HCT116 (cell line): ENCODE measurements around the gene G3BP2. TPM values are rescaled to one million over a fixed set of nuclear protein-coding genes. Genes with fewer than 3 reads are reported as not detected.

Experiments
- ATAC-seq: fragments of 200-7000 bp; cut with Tn5 transposase; 2 replicates; pipeline ENCODE4 v1.9.1; 2020; ENCODE audit warnings: mild to moderate bottlenecking, moderate library complexity
- Bru-seq: library from RNA; stranded (reverse); fragments of 400-500 nt; gene quantifications from one replicate; lab custom pipeline; 2021; lab: Mats Ljungman, UMichigan
- BruChase-seq, 2 experiments: library from RNA; stranded (reverse); fragments of 400-500 nt; gene quantifications; one replicate each; lab custom pipeline; 2021; lab: Mats Ljungman, UMichigan
- BruUV-seq: library from RNA; stranded (reverse); fragments of 400-500 nt; replicated peaks from 2 replicates; lab custom pipeline; 2021; lab: Mats Ljungman, UMichigan
- CTCF ChIA-PET: fragments of 300-600 bp; sonication (Branson Sonifier 250); formaldehyde crosslinking; loops from one replicate; lab custom pipeline; 2021; ENCODE audit warnings: antibody characterized with exemption; lab: Charles Lee
- POLR2A ChIA-PET: fragments of 300-600, 350-600 bp; sonication (Branson Sonifier 250); formaldehyde crosslinking; loops from one replicate; lab custom pipeline; 2021; ENCODE audit warnings: antibody characterized with exemption; lab: Charles Lee
- RAD21 ChIA-PET, 2 experiments: fragments of 300-600 bp; sonication (Branson Sonifier 250); formaldehyde crosslinking; loops; one replicate each; lab custom pipeline; 2023; ENCODE audit warnings: low total read pairs in 2 of 2; ENCODE audit not compliant: uncharacterized antibody in 2 of 2, unreplicated experiment in 2 of 2, low non-redundant PET in 1 of 2; lab: Charles Lee
- DNase-seq: peaks from one replicate; pipeline ENCODE4 v3.0.0-alpha.2; 2010; ENCODE audit warnings: low read depth, low spot score
- H2AFZ ChIP-seq: fragments of 200-600 bp; shearing (Covaris generic), sonication (generic); 2 replicates; pipeline ENCODE4 v1.6.1; 2017; ENCODE audit warnings: low read depth, mixed run types, mixed read lengths, antibody characterized with exemption, low read length; ENCODE audit not compliant: poor library complexity, severe bottlenecking
- H3K27ac ChIP-seq: 2 replicates; pipeline ENCODE4 v1.5.1; 2012; ENCODE audit warnings: low read depth, low read length
- H3K27me3 ChIP-seq: fragments of 200-600 bp; sonication (generic); 2 replicates; pipeline ENCODE4 v1.6.1; 2016; ENCODE audit warnings: mixed run types, low read length, mixed read lengths; ENCODE audit not compliant: insufficient read depth
- H3K36me3 ChIP-seq, 2 experiments: fragments of 200-500 bp in 1 of 2; fragments of 200-600 bp in 1 of 2; sonication (Bioruptor generic) in 1 of 2; sonication (generic) in 1 of 2; 2 replicates each; pipeline versions ENCODE4 v1.5.1 to v1.6.1; 2014 to 2016; ENCODE audit warnings: low read length in 2 of 2, inconsistent platforms in 1 of 2, mixed read lengths in 1 of 2, mixed run types in 1 of 2; ENCODE audit not compliant: insufficient read depth in 2 of 2, control insufficient read depth in 1 of 2
- H3K4me1 ChIP-seq, 2 experiments: fragments of 200-600 bp in 1 of 2; sonication (generic) in 1 of 2; 2 replicates each; pipeline versions ENCODE4 v1.5.1 to v1.6.1; 2012 to 2017; ENCODE audit warnings: low read length in 2 of 2, inconsistent platforms in 1 of 2, mild to moderate bottlenecking in 1 of 2, mixed read lengths in 1 of 2, mixed run types in 1 of 2, moderate library complexity in 1 of 2; ENCODE audit not compliant: insufficient read depth in 2 of 2, control insufficient read depth in 1 of 2
- H3K4me2 ChIP-seq: fragments of 200-600 bp; sonication (generic); 2 replicates; pipeline ENCODE4 v1.6.1; 2017; ENCODE audit warnings: mixed run types, low read length, mixed read lengths
- H3K4me3 ChIP-seq, 2 experiments: fragments of 200-600 bp in 1 of 2; sonication (generic) in 1 of 2; replicated peaks in 1 of 2; 2 replicates each; pipeline ENCODE4 v1.5.1; 2011 to 2016; ENCODE audit warnings: low read length in 2 of 2, control low read depth in 1 of 2, low read depth in 1 of 2, mild to moderate bottlenecking in 1 of 2, mixed read lengths in 1 of 2, mixed run types in 1 of 2
- H3K79me2 ChIP-seq: fragments of 200-600 bp; sonication (generic); 2 replicates; pipeline ENCODE4 v1.6.1; 2017; ENCODE audit warnings: mild to moderate bottlenecking, mixed run types, low read length, moderate library complexity, mixed read lengths; ENCODE audit not compliant: insufficient read depth
- H3K9ac ChIP-seq: fragments of 200-600 bp; sonication (generic); 2 replicates; pipeline ENCODE4 v1.6.1; 2016; ENCODE audit warnings: low read length, mixed read lengths
- H3K9me2 ChIP-seq: fragments of 200-600 bp; sonication (generic), shearing (Covaris generic); 2 replicates; pipeline ENCODE4 v1.6.1; 2017; ENCODE audit warnings: mixed run types, mild to moderate bottlenecking, moderate library complexity; ENCODE audit not compliant: insufficient read depth
- H3K9me3 ChIP-seq, 2 experiments: fragments of 200-500 bp in 1 of 2; fragments of 200-600 bp in 1 of 2; sonication (Bioruptor generic) in 1 of 2; sonication (generic) in 1 of 2; 2 replicates each; pipeline ENCODE4 v1.6.1; 2014 to 2017; ENCODE audit warnings: low read length in 2 of 2, mixed read lengths in 2 of 2, inconsistent platforms in 1 of 2, low read depth in 1 of 2, mild to moderate bottlenecking in 1 of 2, mixed run types in 1 of 2, moderate library complexity in 1 of 2; ENCODE audit not compliant: control insufficient read depth in 1 of 2, insufficient read depth in 1 of 2
- H4K20me1 ChIP-seq: fragments of 200-600 bp; sonication (generic), shearing (Covaris generic); 2 replicates; pipeline ENCODE4 v1.6.1; 2017; ENCODE audit warnings: mixed run types, mild to moderate bottlenecking, moderate library complexity; ENCODE audit not compliant: insufficient read depth
- ATF3 ChIP-seq: IDR thresholded peaks from 2 replicates; pipeline ENCODE4 v1.6.1; 2012
- CBX3 ChIP-seq: IDR thresholded peaks from 2 replicates; pipeline ENCODE4 v1.6.1; 2012; ENCODE audit warnings: low read depth
- CTCF ChIP-seq, 3 experiments: fragments of 200-600 bp in 1 of 3; sonication (generic) in 1 of 3; IDR thresholded peaks in 2 of 3; conservative IDR thresholded peaks in 1 of 3; 2 replicates each; pipeline ENCODE4 v1.5.1; 2012 to 2017; ENCODE audit warnings: low read depth in 2 of 3, low read length in 2 of 3, antibody characterized with exemption in 1 of 3, borderline replicate concordance in 1 of 3, control low read depth in 1 of 3, mild to moderate bottlenecking in 1 of 3, mixed read lengths in 1 of 3, mixed run types in 1 of 3, moderate library complexity in 1 of 3; ENCODE audit not compliant: insufficient read depth in 1 of 3
- EGR1 ChIP-seq: IDR thresholded peaks from 2 replicates; pipeline ENCODE4 v1.6.1; 2012; ENCODE audit warnings: low read depth
- ELF1 ChIP-seq: IDR thresholded peaks from 2 replicates; pipeline ENCODE4 v1.6.1; 2012; ENCODE audit warnings: low read depth, borderline replicate concordance
- EZH2 ChIP-seq: fragments of 200-600 bp; sonication (generic); IDR thresholded peaks from 2 replicates; pipeline ENCODE4 v1.6.1; 2017; ENCODE audit warnings: antibody characterized with exemption, mixed run types
- EZH2phosphoT487 ChIP-seq: fragments of 200-600 bp; IDR thresholded peaks from 2 replicates; pipeline ENCODE4 v1.6.1; 2018; ENCODE audit warnings: antibody characterized with exemption, borderline replicate concordance
- FOSL1 ChIP-seq: IDR thresholded peaks from 2 replicates; pipeline ENCODE4 v1.6.1; 2012; ENCODE audit warnings: low read depth
- JUND ChIP-seq: IDR thresholded peaks from 2 replicates; pipeline ENCODE4 v1.6.1; 2012
- MAX ChIP-seq: IDR thresholded peaks from 2 replicates; pipeline ENCODE4 v1.6.1; 2012
- POLR2A ChIP-seq: IDR thresholded peaks from 2 replicates; pipeline ENCODE4 v1.7.0; 2011; ENCODE audit warnings: borderline replicate concordance; ENCODE audit not compliant: insufficient read depth, insufficient read length; ENCODE audit errors: extremely low read depth
- POLR2AphosphoS5 ChIP-seq: IDR thresholded peaks from 2 replicates; pipeline ENCODE4 v1.6.1; 2011; ENCODE audit warnings: mild to moderate bottlenecking, low read depth, low read length, moderate library complexity
- RAD21 ChIP-seq: IDR thresholded peaks from 2 replicates; pipeline ENCODE4 v1.6.1; 2012; ENCODE audit warnings: low read depth, mild to moderate bottlenecking
- REST ChIP-seq: IDR thresholded peaks from 2 replicates; pipeline ENCODE4 v1.6.1; 2012; ENCODE audit warnings: low read depth
- SIN3A ChIP-seq: IDR thresholded peaks from 2 replicates; pipeline ENCODE4 v1.6.1; 2012; ENCODE audit warnings: low read depth
- SP1 ChIP-seq: IDR thresholded peaks from 2 replicates; pipeline ENCODE4 v1.6.1; 2012; ENCODE audit warnings: low read depth
- SRF ChIP-seq: IDR thresholded peaks from 2 replicates; pipeline ENCODE4 v1.6.1; 2012; ENCODE audit warnings: low read depth
- YY1 ChIP-seq: IDR thresholded peaks from 2 replicates; pipeline ENCODE4 v1.6.1; 2011; ENCODE audit warnings: low read length, low read depth, moderate library complexity, mild to moderate bottlenecking; ENCODE audit not compliant: insufficient replicate concordance; ENCODE audit errors: extremely low read depth
- ZFX ChIP-seq: fragments of 450-650 bp; IDR thresholded peaks from 2 replicates; pipeline ENCODE4 v1.6.1; 2017
- ZNF274 ChIP-seq: fragments of 200-500 bp; sonication (Bioruptor generic); IDR thresholded peaks from 2 replicates; pipeline ENCODE4 v1.6.1; 2014; ENCODE audit warnings: mild to moderate bottlenecking, low read depth, low read length, inconsistent platforms
- intact Hi-C: fragments of 100-400 bp; cut with micrococcal nuclease; formaldehyde crosslinking; loops from 2 replicates; pipeline ENCODE4 v1.10.0; 2022
- long read RNA-seq: library from polyadenylated mRNA; unstranded; transcript quantifications from one replicate; pipeline ENCODE4 v2.0.0, GENCODE V29; 2021; ENCODE audit not compliant: unreplicated experiment
- polyA plus RNA-seq: library from polyadenylated mRNA; unstranded; fragments of >200 nt; gene quantifications from 2 replicates; pipeline ENCODE4 v1.2.1, GENCODE V29; 2012; ENCODE audit warnings: missing spikeins
- total RNA-seq: library from RNA; stranded (reverse); gene quantifications from one replicate; pipeline ENCODE4 v1.2.1, GENCODE V29; 2021; ENCODE audit not compliant: unreplicated experiment

Gene G3BP2
- total RNA-seq: 153 TPM
- polyA plus RNA-seq: 52.1 and 57.9 TPM in 2 replicates
- percentile 97 among the genes with signal in this experiment for Bru-seq, nascent RNA
- percentile 98 among the genes with signal in this experiment for BruChase-seq, experiment 1, labeled RNA remaining after a 6-hour chase
- BruChase-seq, experiment 2, labeled RNA remaining after a 2-hour chase: percentile 98 among the genes with signal in this experiment
- long read RNA-seq, full-length matches to known transcripts: 230 of 324 reads
- long read RNA-seq, partial matches to known transcripts: 15 of 324 reads
- long read RNA-seq, other reads (novel, unspliced or antisense): 79 of 324 reads

- Histone ChIP-seq H3K79me2 (peaks cover 53% of the 10 kb centered on the region), H3K9me3 (no peaks in the 10 kb centered on the region), H3K27ac (peak within 1 kb of the TSS; percentile 86), H3K9me2 (no peaks in the 10 kb centered on the region), H3K36me3 (no peaks in the 10 kb centered on the region), H4K20me1 (peaks cover 18% of the 10 kb centered on the region), H3K4me3 (peak within 1 kb of the TSS; percentile 71 to 94), H3K4me2 (peak within 1 kb of the TSS; percentile 86), H3K9ac (peak within 1 kb of the TSS; percentile 95), H3K4me1 (peaks cover 6 to 23% of the 10 kb centered on the region in 2 experiments; a peak in 3 of 4 replicates), H3K27me3 (no peaks in the 10 kb centered on the region), H2AFZ (no peak within 1 kb of the TSS)
- ATAC-seq (peak; percentile 96), DNase-seq (peak; percentile 98)
- POLR2A ChIA-PET: interaction anchor here (1.1 to 1.2 kb wide), 2 partner anchors 11 to 51 kb away, joined by 4 to 12 read pairs; partner anchors contain the start of gene USO1
- BruUV-seq: TSS peak; percentile 42
- intact Hi-C loops: loop anchor here (1.0 kb wide), 1 partner anchor 51 kb away; the partner anchor contains the start of gene USO1
- CTCF ChIA-PET: no interaction called here
- RAD21 ChIA-PET: no interaction called here
- TF ChIP-seq MAX (peak; percentile 93), EZH2 (no peak), POLR2A (peak; percentile 87), POLR2AphosphoS5 (peak; percentile 90), EZH2phosphoT487 (no peak), RAD21 (no peak), SP1 (peak; percentile 88), JUND (no peak), ELF1 (peak; percentile 67), REST (no peak), YY1 (peak; percentile 33), ZFX (no peak), EGR1 (peak; percentile 84), CBX3 (peak; percentile 65; the same call in 1 of the 2 replicates), ATF3 (no peak), SRF (no peak), ZNF274 (no peak), SIN3A (peak; percentile 77), FOSL1 (no peak), CTCF (IDR thresholded peaks at IDR 0.05 in 2 of 3, conservative IDR thresholded peaks at IDR 0.05 in 1 of 3; ENCODE audit: borderline replicate concordance in 1 of 3, insufficient read depth in 1 of 3, low read depth in 2 of 3, low read length in 2 of 3) (no peak)
These were observed at the start of gene G3BP2 for GRCh38 chr4:75673027-75673958. G3BP2 (minus strand) TSS chr4:75673411; CDS start chr4:75662025, 11,386 bp downstream.
